DOHH2 (cell line): ENCODE measurements around the gene IGF2BP1.

ENCODE experiments used
- EZH2phosphoT487 ChIP-seq: fragments of 200-600 bp; sonication (generic); IDR thresholded peaks from 2 replicates; pipeline ENCODE4 v1.6.1; 2017; ENCODE audit warnings: borderline replicate concordance, mild to moderate bottlenecking, antibody characterized with exemption, low read length, moderate library complexity, mixed read lengths
- TF ChIP-seq, protein P1 (sequence below): fragments of 200-600 bp; sonication (generic); IDR thresholded peaks from one replicate; pipeline ENCODE4 v1.5.1; 2014; ENCODE audit warnings: antibody characterized with exemption, mild to moderate bottlenecking, low read depth, low read length; ENCODE audit not compliant: poor library complexity, severe bottlenecking

DNA sequence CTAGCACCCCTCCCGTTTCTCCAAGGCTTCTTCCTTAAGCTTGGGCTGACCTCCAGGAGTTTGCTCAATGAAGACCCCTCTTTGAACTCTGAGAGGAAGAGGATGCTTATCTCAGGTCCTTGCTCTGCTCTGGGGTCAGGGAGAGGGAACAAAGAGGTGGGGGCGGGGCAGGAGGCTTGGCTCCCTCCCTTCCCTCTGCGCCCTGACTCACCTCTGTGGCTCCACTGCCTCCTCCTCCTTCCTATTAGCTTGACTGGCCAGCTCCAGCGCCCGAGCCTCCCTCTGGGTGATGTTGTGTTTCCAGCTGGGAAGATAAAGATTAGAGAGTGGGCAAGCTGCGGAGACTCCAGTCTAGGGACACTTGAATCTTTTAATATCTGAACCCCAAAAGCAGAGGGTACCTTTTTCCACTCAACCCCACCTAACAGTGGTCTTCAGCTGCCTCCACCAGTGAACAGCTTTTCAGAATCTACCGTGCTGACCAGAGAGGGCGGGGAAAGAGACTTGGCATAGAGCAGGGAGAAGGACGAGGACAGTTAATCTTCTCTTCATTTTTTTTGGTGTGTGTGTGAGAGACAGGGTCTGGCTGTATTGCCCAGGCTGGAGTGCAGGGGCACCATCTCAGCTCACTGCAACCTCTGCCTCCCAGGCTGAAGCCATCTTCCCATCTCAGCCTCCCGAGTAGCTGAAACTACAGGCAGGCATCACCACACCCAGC lies 35.5 kb upstream of the IGF2BP1 start:
- TF ChIP-seq, protein P1, sequence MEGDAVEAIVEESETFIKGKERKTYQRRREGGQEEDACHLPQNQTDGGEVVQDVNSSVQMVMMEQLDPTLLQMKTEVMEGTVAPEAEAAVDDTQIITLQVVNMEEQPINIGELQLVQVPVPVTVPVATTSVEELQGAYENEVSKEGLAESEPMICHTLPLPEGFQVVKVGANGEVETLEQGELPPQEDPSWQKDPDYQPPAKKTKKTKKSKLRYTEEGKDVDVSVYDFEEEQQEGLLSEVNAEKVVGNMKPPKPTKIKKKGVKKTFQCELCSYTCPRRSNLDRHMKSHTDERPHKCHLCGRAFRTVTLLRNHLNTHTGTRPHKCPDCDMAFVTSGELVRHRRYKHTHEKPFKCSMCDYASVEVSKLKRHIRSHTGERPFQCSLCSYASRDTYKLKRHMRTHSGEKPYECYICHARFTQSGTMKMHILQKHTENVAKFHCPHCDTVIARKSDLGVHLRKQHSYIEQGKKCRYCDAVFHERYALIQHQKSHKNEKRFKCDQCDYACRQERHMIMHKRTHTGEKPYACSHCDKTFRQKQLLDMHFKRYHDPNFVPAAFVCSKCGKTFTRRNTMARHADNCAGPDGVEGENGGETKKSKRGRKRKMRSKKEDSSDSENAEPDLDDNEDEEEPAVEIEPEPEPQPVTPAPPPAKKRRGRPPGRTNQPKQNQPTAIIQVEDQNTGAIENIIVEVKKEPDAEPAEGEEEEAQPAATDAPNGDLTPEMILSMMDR = no peak
- no peak for TF ChIP-seq EZH2phosphoT487
